GM12864 (cell line): ENCODE results near the gene IL12RB2.
"Not testable (repeated sequence)": the region's sequence is repeated elsewhere in the genome, so short reads cannot be mapped to it uniquely, and the experiment has no call there.

Experiments used
- DNase-seq: peaks from one replicate; pipeline ENCODE4 v3.0.0-alpha.2; 2011; ENCODE audit warnings: low read depth
- H3K4me3 ChIP-seq: 2 replicates; pipeline ENCODE4 v1.5.1; 2011; ENCODE audit warnings: mild to moderate bottlenecking, low read depth, low read length, control low read depth
- CTCF ChIP-seq: IDR thresholded peaks from 2 replicates; pipeline ENCODE4 v1.5.1; 2011; ENCODE audit warnings: low read depth, mild to moderate bottlenecking, moderate library complexity, low read length, control low read depth, inconsistent platforms; ENCODE audit errors: missing control alignments

IL12RB2 gene

GRCh38 chr1:67441739-67442281 is 134.1 kb downstream of the IL12RB2 start:
- no peak for DNase-seq
- no peak overlapping the region for H3K4me3 ChIP-seq
- no peak for TF ChIP-seq CTCF

DNA sequence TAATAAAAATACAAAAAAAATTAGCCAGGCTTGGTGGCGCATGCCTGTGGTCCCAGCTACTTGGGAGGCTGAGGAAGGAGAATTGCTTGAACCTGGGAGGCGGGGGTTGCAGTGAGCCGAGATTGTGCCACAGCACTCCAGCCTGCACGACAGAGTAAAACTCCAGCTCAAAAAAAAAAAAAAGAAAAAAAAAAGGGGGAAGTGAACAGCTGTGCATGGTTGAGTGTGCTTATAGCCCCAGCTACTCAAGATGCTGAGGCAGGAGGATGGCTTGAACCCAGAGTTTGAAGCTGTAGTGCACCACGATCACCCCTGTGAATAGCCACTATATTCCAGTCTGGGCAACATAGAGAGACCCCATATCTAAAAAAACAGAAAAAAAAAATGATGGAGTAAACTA is 138.3 kb downstream of the IL12RB2 start:
- DNase-seq, H3K4me3 ChIP-seq: not testable (repeated sequence)
